T-helper 2 cell treated with Interferon-gamma antibody and Interleukin-4, amounts not matched to agents 5 μg/mL and 100 μg/mL, for 36 hours (primary cell): Measurements from ENCODE around the gene TP53TG3B.
"Not testable (repeated sequence)": the region's sequence is repeated elsewhere in the genome, so short reads cannot be mapped to it uniquely, and the experiment has no call there.

Experiments used
- DNase-seq: peaks from one replicate; pipeline ENCODE4 v3.0.0; 2021; ENCODE audit warnings: low spot score
- H3K27ac Mint-ChIP-seq: one replicate; pipeline ENCODE4 v1.8.0; 2021; ENCODE audit warnings: mild to moderate bottlenecking, mixed read lengths
- H3K27me3 Mint-ChIP-seq: one replicate; pipeline ENCODE4 v1.8.0; 2021; ENCODE audit warnings: low read depth, mixed read lengths
- H3K36me3 Mint-ChIP-seq: one replicate; pipeline ENCODE4 v1.8.0; 2021; ENCODE audit warnings: low read depth, mixed read lengths
- H3K4me1 Mint-ChIP-seq: one replicate; pipeline ENCODE4 v1.8.0; 2021; ENCODE audit warnings: low read depth, mixed read lengths
- H3K4me3 Mint-ChIP-seq: one replicate; pipeline ENCODE4 v1.8.0; 2022; ENCODE audit warnings: mild to moderate bottlenecking, moderate library complexity, mixed read lengths
- H3K9me3 Mint-ChIP-seq: one replicate; pipeline ENCODE4 v1.8.0; 2021; ENCODE audit warnings: mixed read lengths

Gene TP53TG3B, protein sequence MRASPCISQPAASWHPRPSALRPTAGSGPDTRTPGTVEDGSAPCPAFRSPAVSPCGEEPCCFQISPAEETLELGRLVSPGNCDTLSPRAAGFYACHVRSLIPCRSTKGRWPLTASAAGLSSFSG

DNA sequence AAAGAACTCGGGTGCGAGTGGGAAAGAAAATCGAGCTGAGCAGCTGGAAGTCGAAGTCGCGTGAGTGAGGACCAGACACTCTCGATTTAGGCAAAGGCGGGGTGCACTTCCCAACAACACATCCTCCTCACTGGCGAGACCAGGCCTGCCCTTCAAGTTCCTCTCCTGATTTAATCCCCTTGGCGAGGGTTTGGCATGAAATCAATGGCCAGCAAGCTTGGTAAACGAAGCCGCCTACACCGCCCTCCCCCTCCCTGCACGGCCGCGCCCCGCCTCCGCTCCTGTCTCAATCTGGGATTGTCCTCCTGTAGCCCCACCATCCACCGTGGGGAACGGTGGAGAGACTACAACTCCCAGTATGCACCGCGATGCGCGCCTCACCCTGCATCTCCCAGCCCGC lies at the start of gene TP53TG3B:
Gene TP53TG3B (plus strand): TSS at position 301 of the 400 bp plus-strand sequence. CDS start 68 bp downstream, at position 369.
- H3K27me3 Mint-ChIP-seq, DNase-seq, H3K27ac Mint-ChIP-seq, H3K9me3 Mint-ChIP-seq, H3K4me3 Mint-ChIP-seq, H3K36me3 Mint-ChIP-seq, H3K4me1 Mint-ChIP-seq: not testable (repeated sequence)

DNA sequence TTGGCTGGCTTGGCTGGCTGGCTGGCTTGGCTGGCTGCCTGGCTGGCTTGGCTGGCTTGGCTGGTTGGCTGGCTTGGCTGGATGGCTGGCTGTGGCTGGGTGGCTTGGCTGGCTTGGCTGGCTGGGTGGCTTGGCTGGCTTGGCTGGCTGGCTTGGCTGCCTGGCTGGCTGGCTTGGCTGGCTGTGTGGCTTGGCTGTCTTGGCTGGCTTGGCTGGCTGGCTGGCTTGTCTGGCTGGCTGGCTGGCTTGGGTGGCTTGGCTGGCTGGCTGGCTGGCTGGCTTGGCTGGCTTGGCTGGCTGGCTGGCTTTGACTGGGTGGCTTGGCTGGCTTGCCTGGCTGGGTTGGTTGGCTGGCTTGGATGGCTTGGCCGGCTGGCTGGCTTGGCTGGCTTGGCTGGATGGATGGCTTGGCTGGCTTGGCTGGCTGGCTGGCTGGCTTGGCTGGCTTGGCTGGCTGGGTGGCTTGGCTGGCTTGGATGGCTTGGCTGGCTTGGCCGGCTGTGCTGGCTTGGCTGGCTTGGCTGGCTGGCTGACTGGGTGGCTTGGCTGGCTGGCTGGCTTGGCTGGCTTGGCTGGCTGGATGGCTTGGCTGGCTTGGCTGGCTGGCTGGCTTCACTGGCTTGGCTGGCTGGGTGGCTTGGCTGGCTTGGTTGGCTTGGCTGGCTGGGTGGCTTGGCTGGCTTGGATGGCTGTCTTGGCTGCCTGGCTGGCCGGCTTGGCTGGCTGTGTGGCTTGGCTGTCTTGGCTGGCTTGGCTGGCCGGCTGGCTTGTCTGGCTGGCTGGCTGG lies 24.2 kb upstream of the TP53TG3B start:
- not testable (repeated sequence) for H3K27ac Mint-ChIP-seq, H3K9me3 Mint-ChIP-seq, H3K4me1 Mint-ChIP-seq, H3K4me3 Mint-ChIP-seq, H3K36me3 Mint-ChIP-seq, H3K27me3 Mint-ChIP-seq
- peak; percentile 13 for DNase-seq

DNA sequence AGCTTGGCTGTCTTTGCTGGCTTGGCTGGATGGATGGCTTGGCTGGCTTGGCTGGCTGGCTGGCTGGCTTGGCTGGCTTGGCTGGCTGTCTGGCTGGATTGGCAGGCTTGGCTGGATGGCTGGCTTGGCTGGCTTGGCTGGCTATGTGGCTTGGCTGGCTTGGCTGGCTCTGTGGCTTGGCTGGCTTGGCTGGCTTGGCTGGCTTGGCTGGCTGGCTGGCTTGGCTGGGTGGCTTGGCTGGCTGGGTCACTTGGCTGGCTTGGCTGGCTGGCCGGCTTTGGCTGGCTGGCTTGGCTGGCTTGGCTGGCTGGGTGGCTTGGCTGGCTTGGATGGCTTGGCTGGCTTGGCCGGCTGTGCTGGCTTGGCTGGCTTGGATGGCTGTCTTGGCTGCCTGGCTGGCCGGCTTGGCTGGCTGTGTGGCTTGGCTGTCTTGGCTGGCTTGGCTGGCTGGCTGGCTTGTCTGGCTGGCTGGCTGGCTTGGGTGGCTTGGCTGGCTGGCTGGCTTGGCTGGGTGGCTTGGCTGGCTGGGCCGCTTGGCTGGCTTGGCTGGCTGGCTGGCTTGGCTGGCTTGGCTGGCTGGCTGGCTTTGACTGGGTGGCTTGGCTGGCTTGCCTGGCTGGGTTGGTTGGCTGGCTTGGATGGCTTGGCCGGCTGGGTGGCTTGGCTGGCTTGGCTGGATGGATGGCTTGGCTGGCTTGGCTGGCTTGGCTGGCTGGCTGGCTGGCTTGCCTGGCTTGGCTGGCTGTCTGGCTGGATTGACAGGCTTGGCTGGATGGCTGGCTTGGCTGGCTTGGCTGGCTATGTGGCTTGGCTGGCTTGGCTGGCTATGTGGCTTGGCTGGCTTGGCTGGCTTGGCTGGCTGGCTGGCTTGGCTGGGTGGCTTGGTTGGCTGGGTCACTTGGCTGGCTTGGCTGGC lies 22.8 kb upstream of the TP53TG3B start:
- not testable (repeated sequence) for H3K9me3 Mint-ChIP-seq, H3K27me3 Mint-ChIP-seq, H3K27ac Mint-ChIP-seq, H3K4me1 Mint-ChIP-seq, H3K4me3 Mint-ChIP-seq, H3K36me3 Mint-ChIP-seq
- peak; percentile 10 for DNase-seq

DNA sequence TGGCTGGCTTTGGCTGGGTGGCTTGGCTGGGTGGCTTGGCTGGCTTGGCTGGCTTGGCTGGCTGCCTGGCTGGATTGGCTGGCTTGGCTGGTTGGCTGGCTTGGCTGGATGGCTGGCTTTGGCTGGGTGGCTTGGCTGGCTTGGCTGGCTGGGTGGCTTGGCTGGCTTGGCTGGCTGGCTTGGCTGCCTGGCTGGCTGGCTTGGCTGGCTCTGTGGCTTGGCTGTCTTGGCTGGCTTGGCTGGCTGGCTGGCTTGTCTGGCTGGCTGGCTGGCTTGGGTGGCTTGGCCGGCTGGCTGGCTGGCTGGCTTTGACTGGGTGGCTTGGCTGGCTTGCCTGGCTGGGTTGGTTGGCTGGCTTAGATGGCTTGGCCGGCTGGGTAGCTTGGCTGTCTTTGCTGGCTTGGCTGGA lies 22.1 kb upstream of the TP53TG3B start:
- peak; percentile 3 for DNase-seq
- not testable (repeated sequence) for H3K4me1 Mint-ChIP-seq, H3K27me3 Mint-ChIP-seq, H3K4me3 Mint-ChIP-seq, H3K9me3 Mint-ChIP-seq, H3K27ac Mint-ChIP-seq, H3K36me3 Mint-ChIP-seq

DNA sequence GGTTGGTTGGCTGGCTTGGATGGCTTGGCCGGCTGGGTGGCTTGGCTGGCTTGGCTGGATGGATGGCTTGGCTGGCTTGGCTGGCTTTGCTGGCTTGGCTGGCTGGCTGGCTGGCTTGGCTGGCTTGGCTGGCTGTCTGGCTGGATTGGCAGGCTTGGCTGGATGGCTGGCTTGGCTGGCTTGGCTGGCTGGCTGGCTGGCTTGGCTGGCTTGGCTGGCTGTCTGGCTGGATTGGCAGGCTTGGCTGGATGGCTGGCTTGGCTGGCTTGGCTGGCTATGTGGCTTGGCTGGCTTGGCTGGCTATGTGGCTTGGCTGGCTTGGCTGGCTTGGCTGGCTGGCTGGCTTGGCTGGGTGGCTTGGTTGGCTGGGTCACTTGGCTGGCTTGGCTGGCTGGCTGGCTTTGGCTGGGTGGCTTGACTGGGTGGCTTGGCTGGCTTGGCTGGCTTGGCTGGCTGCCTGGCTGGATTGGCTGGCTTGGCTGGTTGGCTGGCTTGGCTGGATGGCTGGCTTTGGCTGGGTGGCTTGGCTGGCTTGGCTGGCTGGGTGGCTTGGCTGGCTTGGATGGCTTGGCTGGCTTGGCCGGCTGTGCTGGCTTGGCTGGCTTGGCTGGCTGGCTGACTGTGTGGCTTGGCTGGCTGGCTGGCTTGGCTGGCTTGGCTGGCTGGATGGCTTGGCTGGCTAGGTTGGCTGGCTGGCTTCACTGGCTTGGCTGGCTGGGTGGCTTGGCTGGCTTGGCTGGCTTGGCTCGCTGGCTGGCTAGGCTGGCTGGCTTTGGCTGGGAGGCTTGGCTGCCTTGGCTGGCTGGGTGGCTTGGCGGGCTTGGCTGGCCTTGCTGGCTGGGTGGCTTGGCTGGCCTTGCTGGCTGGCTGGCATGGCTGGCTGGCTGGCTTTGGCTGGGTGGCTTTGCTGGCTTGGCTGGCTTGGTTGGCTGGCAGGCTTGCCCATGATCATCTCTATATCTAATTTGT lies 21.3 kb upstream of the TP53TG3B start:
- not testable (repeated sequence) for H3K27ac Mint-ChIP-seq, H3K36me3 Mint-ChIP-seq, H3K4me3 Mint-ChIP-seq, H3K27me3 Mint-ChIP-seq, H3K4me1 Mint-ChIP-seq, H3K9me3 Mint-ChIP-seq
- DNase-seq = peak; percentile 25
